ENCODE data around the gene RANBP10.

RANBP10 gene

GRCh38 chr16:67723151-67723910 is 83.0 kb downstream of the RANBP10 start:
- Histone ChIP-seq H3K27ac (ENCODE audit: low read depth, low read length) (no peak overlapping the region), H3K4me1 (ENCODE audit: control insufficient read depth in 5 of 5, insufficient read depth in 5 of 5, low read length in 5 of 5) (peaks cover 3 to 19% (median 14%) of the 10 kb centered on the region in 5 donors), H3K27me3 (ENCODE audit: control insufficient read depth in 5 of 5, insufficient read depth in 4 of 5, low read length in 5 of 5) (no peaks in the 10 kb centered on the region), H3K36me3 (ENCODE audit: control insufficient read depth in 5 of 5, insufficient read depth in 5 of 5, low read length in 5 of 5) (peaks cover 0 to 49% (median 42%) of the 10 kb centered on the region in 5 donors), H3K9me3 (ENCODE audit: control insufficient read depth in 5 of 5, low read length in 5 of 5) (no peaks in the 10 kb centered on the region), H3K9ac (ENCODE audit: low read length in 5 of 5) (no peak overlapping the region), H3K4me3 (ENCODE audit: low read depth in 1 of 5, low read length in 5 of 5) (no peak overlapping the region)

GRCh38 chr16:67720236-67720635 is 86.1 kb downstream of the RANBP10 start:
- Histone ChIP-seq H3K4me1 (ENCODE audit: control insufficient read depth in 5 of 5, insufficient read depth in 5 of 5, low read length in 5 of 5) (peaks cover 4 to 27% (median 19%) of the 10 kb centered on the region in 5 donors), H3K36me3 (ENCODE audit: control insufficient read depth in 5 of 5, insufficient read depth in 5 of 5, low read length in 5 of 5) (peaks cover 2 to 21% (median 15%) of the 10 kb centered on the region in 5 donors), H3K9me3 (ENCODE audit: control insufficient read depth in 5 of 5, low read length in 5 of 5) (no peaks in the 10 kb centered on the region), H3K4me3 (ENCODE audit: low read depth in 1 of 5, low read length in 5 of 5) (peak overlapping the region in 2 of 5 donors; percentile 85 to 97), H3K27ac (ENCODE audit: low read depth, low read length) (peak overlapping the region; percentile 96), H3K27me3 (ENCODE audit: control insufficient read depth in 5 of 5, insufficient read depth in 4 of 5, low read length in 5 of 5) (no peaks in the 10 kb centered on the region), H3K9ac (ENCODE audit: low read length in 5 of 5) (peak overlapping the region in 4 of 5 donors; percentile 17 to 92 (median 71))

GRCh38 chr16:67719778-67720144 is 86.6 kb downstream of the RANBP10 start:
- peak overlapping the region; percentile 85 to 98 (median 92) for H3K4me3 ChIP-seq (ENCODE audit: low read depth in 1 of 5, low read length in 5 of 5)
- no peaks in the 10 kb centered on the region for H3K27me3 ChIP-seq (ENCODE audit: control insufficient read depth in 5 of 5, insufficient read depth in 4 of 5, low read length in 5 of 5)
- no peaks in the 10 kb centered on the region for H3K9me3 ChIP-seq (ENCODE audit: control insufficient read depth in 5 of 5, low read length in 5 of 5)
- peak overlapping the region; percentile 96 for H3K27ac ChIP-seq (ENCODE audit: low read depth, low read length)
- H3K36me3 ChIP-seq (ENCODE audit: control insufficient read depth in 5 of 5, insufficient read depth in 5 of 5, low read length in 5 of 5): peaks cover 2 to 16% (median 10%) of the 10 kb centered on the region in 5 donors
- peak overlapping the region; percentile 90 to 98 (median 92) for H3K9ac ChIP-seq (ENCODE audit: low read length in 5 of 5)
- H3K4me1 ChIP-seq (ENCODE audit: control insufficient read depth in 5 of 5, insufficient read depth in 5 of 5, low read length in 5 of 5): peaks cover 4 to 27% (median 19%) of the 10 kb centered on the region in 5 donors

GRCh38 chr16:67719048-67719777 is 87.1 kb downstream of the RANBP10 start, which contains the start of gene GFOD2:
TSS of gene GFOD2 (minus strand) at chr16:67719316. CDS start at chr16:67685715, 33,601 bp downstream.
- no peaks in the 10 kb centered on the region for H3K27me3 ChIP-seq (ENCODE audit: control insufficient read depth in 5 of 5, insufficient read depth in 4 of 5, low read length in 5 of 5)
- H3K36me3 ChIP-seq (ENCODE audit: control insufficient read depth in 5 of 5, insufficient read depth in 5 of 5, low read length in 5 of 5): peaks cover 2 to 13% (median 8%) of the 10 kb centered on the region in 5 donors
- peaks cover 4 to 27% (median 19%) of the 10 kb centered on the region in 5 donors for H3K4me1 ChIP-seq (ENCODE audit: control insufficient read depth in 5 of 5, insufficient read depth in 5 of 5, low read length in 5 of 5)
- H3K9ac ChIP-seq (ENCODE audit: low read length in 5 of 5): peak within 1 kb of the TSS; percentile 90 to 98 (median 92)
- H3K4me3 ChIP-seq (ENCODE audit: low read depth in 1 of 5, low read length in 5 of 5): peak within 1 kb of the TSS; percentile 85 to 98 (median 92)
- no peaks in the 10 kb centered on the region for H3K9me3 ChIP-seq (ENCODE audit: control insufficient read depth in 5 of 5, low read length in 5 of 5)
- H3K27ac ChIP-seq (ENCODE audit: low read depth, low read length): peak within 1 kb of the TSS; percentile 96

- Histone ChIP-seq H3K9me3 (ENCODE audit: control insufficient read depth in 5 of 5, low read length in 5 of 5) (no peaks in the 10 kb centered on the region), H3K4me1 (ENCODE audit: control insufficient read depth in 5 of 5, insufficient read depth in 5 of 5, low read length in 5 of 5) (peaks cover 4 to 27% (median 24%) of the 10 kb centered on the region in 5 donors), H3K4me3 (ENCODE audit: low read depth in 1 of 5, low read length in 5 of 5) (peak overlapping the region; percentile 85 to 97 (median 92)), H3K36me3 (ENCODE audit: control insufficient read depth in 5 of 5, insufficient read depth in 5 of 5, low read length in 5 of 5) (peaks cover 2 to 7% (median 6%) of the 10 kb centered on the region in 5 donors), H3K27me3 (ENCODE audit: control insufficient read depth in 5 of 5, insufficient read depth in 4 of 5, low read length in 5 of 5) (no peaks in the 10 kb centered on the region), H3K9ac (ENCODE audit: low read length in 5 of 5) (peak overlapping the region; percentile 68 to 92 (median 91)), H3K27ac (ENCODE audit: low read depth, low read length) (peak overlapping the region; percentile 96)
Measured at GRCh38 chr16:67718668-67719047, 87.7 kb downstream of the RANBP10 start.

GRCh38 chr16:67716097-67716496 is 90.3 kb downstream of the RANBP10 start:
- Histone ChIP-seq H3K4me3 (ENCODE audit: low read depth in 1 of 5, low read length in 5 of 5) (no peak overlapping the region), H3K27me3 (ENCODE audit: control insufficient read depth in 5 of 5, insufficient read depth in 4 of 5, low read length in 5 of 5) (no peaks in the 10 kb centered on the region), H3K4me1 (ENCODE audit: control insufficient read depth in 5 of 5, insufficient read depth in 5 of 5, low read length in 5 of 5) (peaks cover 4 to 27% (median 24%) of the 10 kb centered on the region in 5 donors), H3K27ac (ENCODE audit: low read depth, low read length) (no peak overlapping the region), H3K36me3 (ENCODE audit: control insufficient read depth in 5 of 5, insufficient read depth in 5 of 5, low read length in 5 of 5) (peaks cover 0 to 2% (median 0%) of the 10 kb centered on the region in 5 donors), H3K9ac (ENCODE audit: low read length in 5 of 5) (no peak overlapping the region), H3K9me3 (ENCODE audit: control insufficient read depth in 5 of 5, low read length in 5 of 5) (no peaks in the 10 kb centered on the region)

- Histone ChIP-seq H3K9ac (ENCODE audit: low read length in 5 of 5) (no peak overlapping the region), H3K27me3 (ENCODE audit: control insufficient read depth in 5 of 5, insufficient read depth in 4 of 5, low read length in 5 of 5) (no peaks in the 10 kb centered on the region), H3K4me1 (ENCODE audit: control insufficient read depth in 5 of 5, insufficient read depth in 5 of 5, low read length in 5 of 5) (peaks cover 4 to 18% (median 16%) of the 10 kb centered on the region in 5 donors), H3K27ac (ENCODE audit: low read depth, low read length) (no peak overlapping the region), H3K4me3 (ENCODE audit: low read depth in 1 of 5, low read length in 5 of 5) (no peak overlapping the region), H3K36me3 (ENCODE audit: control insufficient read depth in 5 of 5, insufficient read depth in 5 of 5, low read length in 5 of 5) (peaks cover 0 to 2% (median 0%) of the 10 kb centered on the region in 5 donors), H3K9me3 (ENCODE audit: control insufficient read depth in 5 of 5, low read length in 5 of 5) (no peaks in the 10 kb centered on the region)
Measured at GRCh38 chr16:67714522-67714921, 91.8 kb downstream of the RANBP10 start.

- no peaks in the 10 kb centered on the region for H3K9me3 ChIP-seq (ENCODE audit: control insufficient read depth in 5 of 5, low read length in 5 of 5)
- peaks cover 4 to 20% (median 15%) of the 10 kb centered on the region in 5 donors for H3K4me1 ChIP-seq (ENCODE audit: control insufficient read depth in 5 of 5, insufficient read depth in 5 of 5, low read length in 5 of 5)
- H3K27ac ChIP-seq (ENCODE audit: low read depth, low read length): no peak overlapping the region
- no peak overlapping the region for H3K4me3 ChIP-seq (ENCODE audit: low read depth in 1 of 5, low read length in 5 of 5)
- H3K9ac ChIP-seq (ENCODE audit: low read length in 5 of 5): no peak overlapping the region
- H3K36me3 ChIP-seq (ENCODE audit: control insufficient read depth in 5 of 5, insufficient read depth in 5 of 5, low read length in 5 of 5): peaks cover 0 to 2% (median 0%) of the 10 kb centered on the region in 5 donors
- H3K27me3 ChIP-seq (ENCODE audit: control insufficient read depth in 5 of 5, insufficient read depth in 4 of 5, low read length in 5 of 5): no peaks in the 10 kb centered on the region
Measured at GRCh38 chr16:67713647-67714273, 92.6 kb downstream of the RANBP10 start.

GRCh38 chr16:67710607-67711006 is 95.8 kb downstream of the RANBP10 start:
- Histone ChIP-seq H3K36me3 (ENCODE audit: control insufficient read depth in 5 of 5, insufficient read depth in 5 of 5, low read length in 5 of 5) (no peaks in the 10 kb centered on the region), H3K9me3 (ENCODE audit: control insufficient read depth in 5 of 5, low read length in 5 of 5) (no peaks in the 10 kb centered on the region), H3K4me1 (ENCODE audit: control insufficient read depth in 5 of 5, insufficient read depth in 5 of 5, low read length in 5 of 5) (peaks cover 2 to 17% (median 7%) of the 10 kb centered on the region in 5 donors), H3K4me3 (ENCODE audit: low read depth in 1 of 5, low read length in 5 of 5) (no peak overlapping the region), H3K27ac (ENCODE audit: low read depth, low read length) (no peak overlapping the region), H3K27me3 (ENCODE audit: control insufficient read depth in 5 of 5, insufficient read depth in 4 of 5, low read length in 5 of 5) (no peaks in the 10 kb centered on the region), H3K9ac (ENCODE audit: low read length in 5 of 5) (no peak overlapping the region)

Data from subcutaneous abdominal adipose tissue (tissue), 5 donors.